ENCODE data around the gene EPB41L4A.

Gene EPB41L4A

GRCh38 chr5:112353678-112354077 lies 65.4 kb downstream of the EPB41L4A start:
- no peak for DNase-seq (ENCODE audit: low read depth)

- DNase-seq (ENCODE audit: low read depth) = no peak
Observed at GRCh38 chr5:112351225-112351624, 67.9 kb downstream of the EPB41L4A start.

GRCh38 chr5:112350626-112351025 lies 68.5 kb downstream of the EPB41L4A start:
- DNase-seq (ENCODE audit: low read depth) = no peak

GRCh38 chr5:112349371-112349770 lies 69.7 kb downstream of the EPB41L4A start:
- no peak for DNase-seq (ENCODE audit: low read depth)

GRCh38 chr5:112348915-112349314 lies 70.2 kb downstream of the EPB41L4A start:
- DNase-seq (ENCODE audit: low read depth) = no peak

- no peak for DNase-seq (ENCODE audit: low read depth)
Observed at GRCh38 chr5:112348387-112348786, 70.7 kb downstream of the EPB41L4A start.

- no peak for DNase-seq (ENCODE audit: low read depth)
Observed at GRCh38 chr5:112346411-112347044, 72.5 kb downstream of the EPB41L4A start.

GRCh38 chr5:112344540-112344939 lies 74.5 kb downstream of the EPB41L4A start:
- no peak for DNase-seq (ENCODE audit: low read depth)

- DNase-seq (ENCODE audit: low read depth) = no peak
Observed at GRCh38 chr5:112342389-112342788, 76.7 kb downstream of the EPB41L4A start.

- no peak for DNase-seq (ENCODE audit: low read depth)
Observed at GRCh38 chr5:112339761-112340160, 79.3 kb downstream of the EPB41L4A start.

GRCh38 chr5:112338681-112339337 lies 80.3 kb downstream of the EPB41L4A start:
- no peak for DNase-seq (ENCODE audit: low read depth)

GRCh38 chr5:112333331-112333781 lies 85.7 kb downstream of the EPB41L4A start:
- no peak for DNase-seq (ENCODE audit: low read depth)

GRCh38 chr5:112331892-112332291 lies 87.2 kb downstream of the EPB41L4A start:
- no peak for DNase-seq (ENCODE audit: low read depth)

GRCh38 chr5:112329419-112330090 lies 89.5 kb downstream of the EPB41L4A start:
- DNase-seq (ENCODE audit: low read depth) = no peak

- DNase-seq (ENCODE audit: low read depth) = no peak
Observed at GRCh38 chr5:112323166-112323565, 95.9 kb downstream of the EPB41L4A start.

GRCh38 chr5:112320408-112320807 lies 98.7 kb downstream of the EPB41L4A start:
- DNase-seq (ENCODE audit: low read depth) = no peak

GRCh38 chr5:112318346-112318745 lies 100.7 kb downstream of the EPB41L4A start:
- DNase-seq (ENCODE audit: low read depth) = no peak

GRCh38 chr5:112317866-112318265 lies 101.2 kb downstream of the EPB41L4A start:
- no peak for DNase-seq (ENCODE audit: low read depth)

- no peak for DNase-seq (ENCODE audit: low read depth)
Observed at GRCh38 chr5:112316731-112317130, 102.3 kb downstream of the EPB41L4A start.

GRCh38 chr5:112316006-112316405 lies 103.1 kb downstream of the EPB41L4A start:
- DNase-seq (ENCODE audit: low read depth) = no peak

GRCh38 chr5:112312295-112313275 lies 106.5 kb downstream of the EPB41L4A start:
- no peak for DNase-seq (ENCODE audit: low read depth)

GRCh38 chr5:112310746-112311145 lies 108.3 kb downstream of the EPB41L4A start:
- no peak for DNase-seq (ENCODE audit: low read depth)

All from HS-27A (cell line).